ENCODE measurements around the gene TRAPPC8. TPM values are rescaled to one million over a fixed set of nuclear protein-coding genes. Genes with fewer than 3 reads are reported as not detected.

The TRAPPC8 gene
- total and polyA plus RNA-seq, 3 donors from 2014 or later: 59.0 to 85.0 (median 80.0) TPM

- WGBS, 2 donors: 95 to 100% methylated on average over 1 of the region's 1 CpG
- H3K27ac ChIP-seq: no peak overlapping the region
- no peaks in the 10 kb centered on the region for H3K27me3 ChIP-seq
- TF ChIP-seq POLR2A (IDR thresholded peaks at IDR 0.05): no peak
- no peak for TF ChIP-seq CTCF (IDR thresholded peaks at IDR 0.05)
- H3K9me3 ChIP-seq: no peaks in the 10 kb centered on the region
- H3K36me3 ChIP-seq (ENCODE audit: low read depth, missing control alignments): no peaks in the 10 kb centered on the region
- H3K4me1 ChIP-seq: no peaks in the 10 kb centered on the region
- no peak for DNase-seq
- intact Hi-C loops (cut with DNase I; ENCODE audit: low total_unique reads): no loop called here
- no peak overlapping the region for H3K4me3 ChIP-seq
These were observed 62.6 kb downstream of the TRAPPC8 start for GRCh38 chr18:31880186-31880898.

DNA sequence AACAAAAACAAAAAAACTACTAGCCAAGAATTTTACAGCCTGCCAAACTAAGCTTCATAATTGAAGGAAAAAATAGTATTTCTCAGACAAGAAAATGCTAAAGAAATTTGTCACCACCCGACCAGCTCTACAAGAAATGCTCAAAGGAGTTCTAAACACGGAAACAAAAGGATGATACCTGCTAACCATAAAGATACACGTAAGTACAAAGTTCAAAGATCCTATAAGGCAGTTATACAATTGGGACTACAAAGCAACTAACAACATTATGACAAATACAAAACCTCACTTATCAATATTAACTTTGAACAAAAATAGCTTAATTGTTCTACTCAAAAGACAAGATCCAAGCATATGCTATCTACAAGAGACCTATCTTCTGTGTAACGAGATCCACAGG lies 64.6 kb downstream of the TRAPPC8 start:
- no peak for TF ChIP-seq POLR2A (IDR thresholded peaks at IDR 0.05)
- TF ChIP-seq CTCF (IDR thresholded peaks at IDR 0.05): no peak
- no peak overlapping the region for H3K27ac ChIP-seq
- no peaks in the 10 kb centered on the region for H3K27me3 ChIP-seq
- H3K9me3 ChIP-seq: no peaks in the 10 kb centered on the region
- H3K36me3 ChIP-seq (ENCODE audit: low read depth, missing control alignments): no peaks in the 10 kb centered on the region
- intact Hi-C loops (cut with DNase I; ENCODE audit: low total_unique reads): no loop called here
- H3K4me3 ChIP-seq: no peak overlapping the region
- H3K4me1 ChIP-seq: no peaks in the 10 kb centered on the region
- no peak for DNase-seq
- WGBS, 2 donors: 93% methylated on average over 4 of the region's 4 CpGs

GRCh38 chr18:31877900-31878299 lies 65.0 kb downstream of the TRAPPC8 start:
- Histone ChIP-seq H3K9me3 (no peaks in the 10 kb centered on the region), H3K27ac (no peak overlapping the region), H3K4me3 (no peak overlapping the region), H3K36me3 (ENCODE audit: low read depth, missing control alignments) (no peaks in the 10 kb centered on the region), H3K27me3 (no peaks in the 10 kb centered on the region), H3K4me1 (no peaks in the 10 kb centered on the region)
- 89 to 99% methylated on average over 5 of the region's 5 CpGs for WGBS, 2 donors
- intact Hi-C loops (cut with DNase I; ENCODE audit: low total_unique reads): no loop called here
- DNase-seq: no peak
- TF ChIP-seq POLR2A (IDR thresholded peaks at IDR 0.05): no peak
- TF ChIP-seq CTCF (IDR thresholded peaks at IDR 0.05): no peak

- intact Hi-C loops (cut with DNase I; ENCODE audit: low total_unique reads): no loop called here
- Histone ChIP-seq H3K27me3 (no peaks in the 10 kb centered on the region), H3K9me3 (no peaks in the 10 kb centered on the region), H3K4me3 (no peak overlapping the region), H3K4me1 (no peaks in the 10 kb centered on the region), H3K36me3 (ENCODE audit: low read depth, missing control alignments) (no peaks in the 10 kb centered on the region), H3K27ac (no peak overlapping the region)
- 17 to 93% methylated on average over 1 to 4 of the region's 4 CpGs for WGBS, 2 donors
- TF ChIP-seq CTCF (IDR thresholded peaks at IDR 0.05): no peak
- TF ChIP-seq POLR2A (IDR thresholded peaks at IDR 0.05): no peak
- DNase-seq: no peak
These were observed 66.2 kb downstream of the TRAPPC8 start for GRCh38 chr18:31876707-31877106.

GRCh38 chr18:31875301-31875700 lies 67.6 kb downstream of the TRAPPC8 start:
- Histone ChIP-seq H3K4me1 (no peaks in the 10 kb centered on the region), H3K27ac (no peak overlapping the region), H3K36me3 (ENCODE audit: low read depth, missing control alignments) (no peaks in the 10 kb centered on the region), H3K4me3 (no peak overlapping the region), H3K27me3 (no peaks in the 10 kb centered on the region), H3K9me3 (no peaks in the 10 kb centered on the region)
- intact Hi-C loops (cut with DNase I; ENCODE audit: low total_unique reads): no loop called here
- DNase-seq: no peak
- WGBS, 2 donors: 86 to 92% methylated on average over 2 of the region's 2 CpGs
- no peak for TF ChIP-seq POLR2A (IDR thresholded peaks at IDR 0.05)
- TF ChIP-seq CTCF (IDR thresholded peaks at IDR 0.05): no peak
